H54 (cell line): ENCODE measurements around the gene VPS33A.

Experiments used
- DNase-seq: peaks from one replicate; pipeline ENCODE4 v3.0.0; 2011; ENCODE audit warnings: low spot score, mixed read lengths; ENCODE audit not compliant: insufficient read length
- FAIRE-seq: peaks from 3 replicates; lab custom pipeline; 2011; peaks lifted over from hg19 to GRCh38; lab: Jason Lieb, UNC
- POLR2A ChIP-seq: IDR thresholded peaks from 2 replicates; pipeline ENCODE4 v1.6.1; 2011; ENCODE audit warnings: low read depth, mild to moderate bottlenecking, low read length

VPS33A gene

DNA sequence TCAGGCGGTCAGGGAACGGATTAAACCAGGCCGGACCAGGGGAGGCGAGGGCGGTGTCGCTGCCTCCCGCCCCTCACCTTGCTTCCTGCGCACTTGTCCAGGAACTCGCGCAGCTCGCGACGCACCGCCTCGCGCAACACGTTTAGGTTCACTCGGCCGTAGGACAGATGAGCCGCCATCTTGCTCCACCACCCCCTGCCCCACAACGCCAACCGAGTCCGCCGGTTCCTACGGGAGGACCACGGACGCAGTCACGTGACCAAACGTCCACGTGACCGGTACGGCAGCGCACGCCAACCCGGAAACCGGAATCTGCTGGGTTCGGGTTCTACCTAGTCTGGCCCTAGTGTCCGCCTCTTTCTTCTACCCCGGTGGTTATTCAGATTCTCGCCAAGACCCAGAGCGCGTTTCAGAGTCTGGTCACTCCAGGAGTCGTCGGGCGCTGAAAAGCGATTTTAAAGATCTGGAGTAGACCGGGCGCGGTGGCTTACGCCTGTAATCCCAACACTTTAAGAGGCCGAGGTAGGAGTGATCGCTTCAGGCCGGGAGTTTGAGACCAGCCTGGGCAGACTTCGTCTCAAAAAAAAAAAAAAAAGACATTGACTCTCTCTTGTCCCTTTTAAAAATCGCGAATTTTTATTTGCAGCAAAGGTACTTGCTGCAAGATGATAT lies at the start of gene VPS33A:
Gene VPS33A (minus strand): TSS at position 265 of the 672 bp plus-strand sequence. CDS start 86 bp downstream, at position 179.
- DNase-seq (peak; percentile 92), FAIRE-seq (peak; percentile 94)
- TF ChIP-seq POLR2A: peak; percentile 93

DNA sequence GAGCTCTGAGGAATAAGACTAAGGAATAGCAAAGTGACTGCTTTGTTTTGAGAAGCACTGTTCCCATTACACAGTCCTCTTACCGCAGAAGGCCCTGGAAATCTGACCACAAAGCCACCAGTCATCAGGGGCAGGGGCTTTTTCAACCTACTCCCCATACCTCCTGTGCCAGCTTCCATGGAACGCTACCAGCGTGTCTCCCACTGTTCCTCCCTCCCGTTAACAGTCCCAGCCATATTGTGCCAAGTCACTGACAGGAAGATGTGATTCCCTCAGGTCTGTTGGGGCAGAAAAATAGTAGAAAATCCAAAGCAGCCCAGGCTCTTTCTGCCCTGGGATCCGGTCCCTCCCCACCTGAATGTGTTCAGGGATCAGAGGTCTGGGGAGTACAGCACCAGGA lies 46.6 kb upstream of the VPS33A start:
- FAIRE-seq (no peak), DNase-seq (no peak)
- TF ChIP-seq POLR2A: no peak

DNA sequence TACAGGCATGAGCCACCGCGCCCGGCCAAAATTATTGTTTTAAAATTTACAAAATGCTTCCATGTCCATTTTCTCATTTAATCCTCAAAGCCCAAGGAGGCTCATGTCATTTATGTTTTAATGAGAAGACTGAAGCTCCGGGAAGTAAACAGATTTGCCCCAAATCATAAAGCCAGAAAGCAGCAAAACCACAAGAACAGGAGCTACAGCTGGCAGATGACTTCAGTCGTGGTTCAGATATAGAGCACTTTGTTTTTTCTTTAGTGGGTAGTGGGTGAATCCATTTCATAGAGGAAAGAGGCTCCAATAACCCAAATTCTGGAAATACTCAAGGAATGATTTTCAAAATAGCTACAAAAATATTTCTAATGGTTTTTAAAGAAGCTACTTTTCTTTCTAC lies 45.4 kb upstream of the VPS33A start:
- no peak for DNase-seq
- no peak for FAIRE-seq
- TF ChIP-seq POLR2A: no peak

DNA sequence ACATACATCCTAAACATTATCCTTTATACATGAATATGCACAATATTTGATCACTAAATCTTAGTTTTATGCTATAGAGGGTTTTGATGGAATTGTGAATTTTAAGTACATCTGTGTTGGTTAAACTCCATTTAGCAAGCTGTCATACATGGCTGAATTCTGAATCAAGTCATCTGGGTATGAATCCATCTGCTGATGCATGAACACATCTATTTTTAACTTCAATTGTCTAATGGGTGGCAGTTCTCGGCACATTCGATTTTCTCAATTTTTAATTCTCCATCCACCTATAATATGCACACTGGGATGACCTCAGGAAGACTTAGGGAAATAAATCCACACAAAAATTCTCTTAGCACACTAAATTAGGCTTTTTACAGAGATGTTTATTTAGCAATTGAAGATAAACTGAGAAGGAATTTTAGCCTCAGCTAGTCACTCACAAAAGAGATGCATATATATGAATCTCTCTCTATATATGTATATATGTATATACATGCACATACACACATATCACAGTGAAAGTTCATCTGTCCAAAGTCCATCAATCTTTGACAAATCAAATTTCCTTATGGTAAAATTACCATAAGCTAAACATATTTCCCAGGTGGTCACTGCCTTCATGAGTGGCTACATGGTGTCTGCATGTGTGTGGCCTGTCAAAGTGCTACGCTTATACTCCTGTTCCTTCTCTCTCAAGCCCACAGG lies 44.5 kb upstream of the VPS33A start:
- FAIRE-seq: no peak
- DNase-seq: no peak
- no peak for TF ChIP-seq POLR2A

DNA sequence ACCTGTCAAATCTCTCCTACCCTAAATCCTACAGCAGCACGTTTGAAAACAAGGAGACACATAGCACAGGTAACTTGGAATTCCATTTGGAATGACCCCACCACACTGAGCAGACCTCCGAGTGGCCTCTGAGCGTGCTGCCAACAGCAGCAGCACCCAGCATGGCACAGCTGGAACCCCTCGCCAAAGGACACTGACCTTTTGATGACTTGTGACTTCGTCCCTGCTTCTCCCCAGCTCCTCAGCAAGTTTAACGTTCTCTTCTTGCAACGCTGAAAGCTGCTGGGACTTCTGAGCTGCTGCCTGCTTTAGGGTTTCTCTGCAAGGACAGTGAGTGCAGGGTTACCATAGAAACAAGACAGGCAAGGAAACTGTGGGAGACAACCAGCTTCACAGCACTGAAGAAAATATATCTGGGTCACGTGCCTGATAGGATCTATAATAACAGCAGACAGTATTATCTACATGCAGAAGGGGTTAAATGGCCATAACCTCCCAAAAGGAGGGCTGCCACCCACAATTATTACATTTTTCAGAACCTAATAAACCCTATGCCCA lies 43.3 kb upstream of the VPS33A start:
- DNase-seq: no peak
- no peak for FAIRE-seq
- no peak for TF ChIP-seq POLR2A

DNA sequence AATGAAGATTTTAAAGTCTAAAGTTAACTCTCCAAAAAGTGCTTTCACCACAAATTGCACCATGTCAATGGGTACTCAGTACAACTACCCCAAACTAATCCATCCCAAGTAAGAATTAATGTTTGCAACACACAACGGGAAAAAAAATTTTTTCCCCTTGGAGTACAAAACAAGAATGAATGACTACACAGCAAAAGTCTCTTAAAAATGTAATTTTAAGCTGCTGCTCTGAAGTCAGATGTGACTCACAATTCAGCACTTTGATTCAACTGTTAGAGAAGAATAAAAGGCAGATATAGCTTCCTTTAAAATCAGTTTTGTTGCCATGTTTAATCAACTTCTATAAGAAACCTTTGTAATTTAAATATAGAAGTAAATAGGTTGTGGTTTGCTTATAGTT lies 42.5 kb upstream of the VPS33A start:
- FAIRE-seq: no peak
- no peak for TF ChIP-seq POLR2A
- DNase-seq: no peak

DNA sequence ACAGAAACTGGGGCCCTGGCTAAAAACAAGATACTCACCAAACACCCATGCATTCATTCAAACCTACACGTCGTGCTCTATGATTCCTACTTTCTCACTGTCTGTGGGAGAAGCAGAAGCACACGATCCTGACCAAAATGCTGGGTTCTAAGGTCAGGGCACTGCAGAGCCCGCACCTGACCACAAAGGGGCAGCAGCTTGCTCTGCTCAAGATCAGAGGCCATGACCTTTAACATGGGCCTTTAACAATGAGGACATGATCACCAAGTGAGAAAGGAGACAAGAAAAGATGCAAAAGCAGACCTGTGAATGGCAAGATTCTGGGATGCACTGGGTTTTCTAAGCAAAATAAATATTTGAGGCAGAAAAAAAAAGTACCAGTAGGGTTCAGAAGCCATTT lies 40.1 kb upstream of the VPS33A start:
- FAIRE-seq (no peak), DNase-seq (no peak)
- TF ChIP-seq POLR2A: no peak

DNA sequence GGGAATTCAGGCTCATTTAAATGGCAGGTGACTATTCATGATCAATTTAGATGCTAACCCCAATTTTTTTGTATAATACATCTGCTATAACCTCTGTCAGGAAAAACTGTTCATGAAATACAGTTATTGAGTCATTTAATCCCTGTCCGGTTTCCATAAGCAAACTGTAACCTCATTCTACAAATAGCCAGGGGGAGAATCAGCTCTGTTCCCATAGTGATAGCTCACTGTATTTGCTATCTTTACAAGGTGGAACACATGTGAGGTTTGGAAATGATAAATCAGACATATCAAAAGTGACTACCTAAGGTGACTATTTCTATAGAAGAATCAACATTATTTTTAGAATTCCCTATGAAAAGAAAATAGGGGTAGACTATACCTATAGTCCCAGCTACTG lies 38.6 kb upstream of the VPS33A start:
- DNase-seq: no peak
- no peak for FAIRE-seq
- no peak for TF ChIP-seq POLR2A

DNA sequence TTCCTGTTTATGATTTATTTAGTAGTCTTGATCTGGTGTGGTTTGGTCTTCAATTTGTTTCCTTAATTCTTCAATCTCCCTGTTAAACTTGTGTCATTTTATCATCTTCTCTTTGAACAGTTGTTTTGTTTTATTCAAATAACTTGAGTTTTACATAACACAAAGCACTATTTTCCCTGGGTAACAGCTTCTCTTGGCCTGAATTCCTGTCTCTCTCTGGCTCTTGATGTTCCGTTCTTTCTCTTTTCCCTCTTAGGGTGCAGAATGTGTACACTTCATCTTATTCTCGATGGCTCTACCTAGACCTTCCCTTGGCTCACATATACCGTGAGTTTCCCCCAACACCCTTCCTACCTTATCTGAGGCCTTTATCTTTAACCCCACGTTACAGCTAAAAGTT lies 36.8 kb upstream of the VPS33A start:
- no peak for TF ChIP-seq POLR2A
- no peak for FAIRE-seq
- DNase-seq: no peak

DNA sequence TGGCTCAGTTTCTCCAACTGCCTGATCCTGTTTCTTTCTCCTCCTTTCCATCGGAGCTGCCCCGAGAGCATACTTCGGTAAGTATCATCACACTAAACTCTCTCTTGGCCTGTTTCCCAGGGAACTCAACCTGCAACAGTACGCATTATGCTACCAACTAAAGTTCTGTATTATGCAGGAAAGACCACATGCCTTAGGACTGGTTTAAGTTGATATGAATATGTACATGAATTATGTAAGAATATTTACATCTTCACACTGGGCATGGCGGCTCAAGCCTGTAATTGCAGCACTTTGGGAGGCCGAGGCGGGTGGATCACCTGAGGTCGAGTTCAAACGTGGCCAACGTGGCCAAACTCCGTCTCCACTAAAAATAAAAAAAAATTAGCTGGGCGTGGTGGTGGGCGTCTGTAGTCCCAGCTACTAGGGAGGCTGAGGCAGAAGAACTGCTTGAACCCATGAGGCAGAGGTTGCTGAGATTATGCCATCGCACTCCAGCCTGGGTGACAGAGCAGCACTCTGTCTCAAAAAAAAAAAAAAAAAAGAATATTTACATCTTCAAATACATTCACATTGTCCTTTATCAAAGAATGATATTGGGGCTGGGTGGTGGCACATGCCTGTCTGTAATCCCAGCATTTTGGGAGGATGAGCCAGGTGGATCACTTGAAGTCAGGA lies 31.9 kb upstream of the VPS33A start:
- no peak for TF ChIP-seq POLR2A
- FAIRE-seq: no peak
- no peak for DNase-seq

DNA sequence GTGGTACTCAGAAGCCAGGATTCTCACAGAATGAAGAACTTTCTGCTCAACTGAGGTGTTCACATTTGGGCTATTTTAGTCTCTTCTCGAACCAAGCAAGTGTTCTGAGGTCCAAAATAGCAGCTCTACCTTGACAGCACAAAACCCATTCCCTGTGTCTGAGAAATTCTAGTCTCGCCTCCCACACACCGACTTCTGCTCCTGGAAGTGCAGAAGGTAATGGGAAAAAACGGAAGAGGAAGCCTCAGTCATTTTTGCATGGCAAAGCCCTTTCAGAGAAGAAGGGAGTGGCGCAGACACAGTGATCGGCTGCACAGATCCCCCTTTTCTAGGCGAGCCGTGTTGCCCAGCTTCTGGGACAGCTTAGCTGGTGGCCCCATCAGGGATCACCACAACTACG lies 31.2 kb upstream of the VPS33A start:
- FAIRE-seq (no peak), DNase-seq (no peak)
- no peak for TF ChIP-seq POLR2A

DNA sequence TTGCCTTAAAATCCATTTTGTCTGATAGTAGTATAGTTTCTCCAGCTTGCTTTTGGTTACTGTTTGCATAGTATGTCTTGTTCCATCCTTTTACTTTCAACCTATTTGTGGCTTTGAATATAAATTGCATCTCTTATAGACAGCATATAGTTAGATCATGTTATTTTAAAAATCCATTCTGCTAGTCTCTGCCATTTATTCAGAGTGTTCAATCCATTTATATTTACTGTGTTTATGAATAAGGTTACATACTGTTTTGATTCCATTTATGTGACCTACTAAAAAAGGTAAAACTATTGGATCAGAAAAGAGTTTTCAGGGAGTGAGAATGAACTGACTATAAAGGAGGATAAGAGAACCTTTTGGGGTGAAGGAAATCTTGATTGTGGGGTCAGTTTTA lies 29.6 kb upstream of the VPS33A start:
- DNase-seq (no peak), FAIRE-seq (no peak)
- no peak for TF ChIP-seq POLR2A

DNA sequence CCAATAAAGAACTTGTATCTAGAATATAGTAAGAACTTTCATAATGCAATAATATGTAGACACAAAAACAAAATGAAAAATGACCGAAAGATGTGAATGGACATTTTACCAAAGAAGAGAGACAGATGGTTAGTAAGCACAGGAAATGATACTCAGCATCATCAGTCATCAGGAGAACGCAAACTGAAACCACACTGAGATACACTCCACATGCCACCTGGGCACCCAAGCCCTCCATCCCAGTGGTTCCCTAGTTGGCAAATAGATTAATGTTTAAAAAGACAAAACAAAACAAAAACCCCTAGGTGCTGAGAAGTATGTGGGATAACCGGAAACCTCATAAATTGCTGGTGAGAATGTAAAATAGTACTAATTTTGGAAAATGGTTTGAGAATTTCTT lies 26.8 kb upstream of the VPS33A start:
- TF ChIP-seq POLR2A: no peak
- FAIRE-seq (no peak), DNase-seq (no peak)

DNA sequence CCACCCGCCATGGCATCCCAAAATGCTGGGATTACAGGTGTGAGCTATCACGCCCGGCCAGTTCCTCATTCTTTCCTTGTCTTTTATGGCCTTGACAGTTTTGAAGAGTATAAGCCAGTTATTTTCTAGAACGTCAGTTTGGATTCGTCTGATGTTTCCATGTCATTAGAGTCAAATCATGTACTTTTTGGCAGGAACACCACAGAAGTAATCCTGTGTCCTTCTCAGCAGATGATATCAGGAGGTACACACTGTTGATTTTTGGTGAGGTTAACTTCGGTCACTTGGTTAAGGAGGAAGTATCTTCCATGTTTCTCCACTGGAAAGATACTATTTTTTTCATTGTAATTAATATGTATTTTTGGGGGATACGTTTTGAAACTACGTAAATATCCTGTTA lies 25.1 kb upstream of the VPS33A start:
- no peak for FAIRE-seq
- no peak for DNase-seq
- no peak for TF ChIP-seq POLR2A
